ENCODE measurements around the gene MYH7B. TPM values are rescaled to one million over a fixed set of nuclear protein-coding genes. Genes with fewer than 3 reads are reported as not detected.

Gene MYH7B
- total RNA-seq, 4 donors from 2014 or later = 0.19 to 0.56 (median 0.40) TPM

DNA sequence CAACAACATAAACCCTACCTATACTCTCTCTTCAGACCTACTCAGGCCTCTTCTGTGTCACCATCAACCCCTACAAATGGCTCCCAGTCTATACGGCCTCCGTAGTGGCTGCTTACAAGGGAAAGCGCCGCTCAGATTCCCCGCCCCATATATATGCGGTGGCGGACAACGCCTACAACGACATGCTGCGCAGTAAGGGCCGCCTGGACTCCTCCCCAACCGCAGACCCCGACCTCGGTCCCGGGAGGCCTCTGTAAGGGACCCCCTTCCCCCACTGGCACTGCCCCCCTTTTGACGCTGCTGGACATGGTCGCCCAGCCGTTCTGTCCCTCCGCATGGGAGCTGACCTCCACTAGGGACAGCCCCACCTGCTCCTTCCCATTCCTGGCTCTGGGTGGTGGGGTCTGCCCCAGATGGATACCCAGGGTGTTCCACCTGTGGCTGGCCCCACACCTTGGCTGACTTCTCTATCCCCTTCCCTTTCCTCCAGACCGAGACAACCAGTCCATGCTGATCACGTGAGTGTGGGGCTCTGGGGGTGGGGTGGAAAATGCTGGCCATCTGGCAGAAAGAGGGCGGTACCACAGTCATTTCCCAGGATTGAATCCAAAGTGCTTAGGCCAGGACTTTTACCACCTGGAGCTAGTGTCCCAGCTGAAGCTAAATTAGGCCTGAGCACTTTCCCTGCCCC is 25.0 kb downstream of the MYH7B start:
- TF ChIP-seq, protein P1, sequence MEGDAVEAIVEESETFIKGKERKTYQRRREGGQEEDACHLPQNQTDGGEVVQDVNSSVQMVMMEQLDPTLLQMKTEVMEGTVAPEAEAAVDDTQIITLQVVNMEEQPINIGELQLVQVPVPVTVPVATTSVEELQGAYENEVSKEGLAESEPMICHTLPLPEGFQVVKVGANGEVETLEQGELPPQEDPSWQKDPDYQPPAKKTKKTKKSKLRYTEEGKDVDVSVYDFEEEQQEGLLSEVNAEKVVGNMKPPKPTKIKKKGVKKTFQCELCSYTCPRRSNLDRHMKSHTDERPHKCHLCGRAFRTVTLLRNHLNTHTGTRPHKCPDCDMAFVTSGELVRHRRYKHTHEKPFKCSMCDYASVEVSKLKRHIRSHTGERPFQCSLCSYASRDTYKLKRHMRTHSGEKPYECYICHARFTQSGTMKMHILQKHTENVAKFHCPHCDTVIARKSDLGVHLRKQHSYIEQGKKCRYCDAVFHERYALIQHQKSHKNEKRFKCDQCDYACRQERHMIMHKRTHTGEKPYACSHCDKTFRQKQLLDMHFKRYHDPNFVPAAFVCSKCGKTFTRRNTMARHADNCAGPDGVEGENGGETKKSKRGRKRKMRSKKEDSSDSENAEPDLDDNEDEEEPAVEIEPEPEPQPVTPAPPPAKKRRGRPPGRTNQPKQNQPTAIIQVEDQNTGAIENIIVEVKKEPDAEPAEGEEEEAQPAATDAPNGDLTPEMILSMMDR (IDR thresholded peaks at IDR 0.05) = no peak
- DNase-seq (ENCODE audit: low spot score) (no peak), ATAC-seq (ENCODE audit: low FRiP score) (no peak)

DNA sequence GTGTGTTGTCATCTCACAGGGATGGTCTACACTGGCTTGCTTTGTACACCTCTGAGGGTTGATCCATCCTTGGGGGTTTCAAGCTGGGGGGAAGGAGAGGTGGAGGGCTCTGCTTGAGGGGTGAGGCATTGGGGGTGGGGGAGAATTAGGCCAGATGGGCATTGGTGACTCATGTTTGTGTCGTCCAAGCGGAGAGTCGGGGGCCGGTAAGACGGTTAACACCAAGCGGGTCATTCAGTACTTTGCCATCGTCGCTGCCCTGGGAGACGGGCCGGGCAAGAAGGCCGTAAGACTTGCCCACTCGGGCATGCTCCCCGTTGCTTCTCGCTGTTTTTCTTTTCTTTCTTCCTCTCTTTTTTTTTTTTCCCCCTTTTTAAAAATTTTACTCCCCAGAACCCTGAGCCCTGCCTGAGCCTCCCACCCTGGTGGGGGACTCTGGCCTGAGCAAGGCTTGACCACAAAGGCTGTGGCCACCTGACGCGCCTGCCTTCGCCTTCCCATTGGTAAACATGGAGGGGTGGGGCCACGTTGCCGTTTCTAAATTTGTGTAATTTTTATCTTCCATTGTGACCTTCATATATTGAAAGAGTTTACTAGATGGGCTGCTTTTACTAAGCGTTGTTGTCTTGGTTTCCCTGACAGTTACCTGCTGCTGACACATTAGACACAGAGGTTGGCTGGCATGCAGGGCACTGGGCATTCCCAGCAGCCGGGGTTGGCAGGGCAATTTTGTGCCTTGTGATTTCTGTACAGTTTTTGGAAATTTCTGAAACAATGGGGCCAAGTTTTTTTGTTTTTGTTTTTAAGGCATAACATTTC is 26.8 kb downstream of the MYH7B start:
- DNase-seq (ENCODE audit: low spot score) = no peak
- TF ChIP-seq, protein P1 (IDR thresholded peaks at IDR 0.05) = no peak
- no peak for ATAC-seq (ENCODE audit: low FRiP score)

DNA sequence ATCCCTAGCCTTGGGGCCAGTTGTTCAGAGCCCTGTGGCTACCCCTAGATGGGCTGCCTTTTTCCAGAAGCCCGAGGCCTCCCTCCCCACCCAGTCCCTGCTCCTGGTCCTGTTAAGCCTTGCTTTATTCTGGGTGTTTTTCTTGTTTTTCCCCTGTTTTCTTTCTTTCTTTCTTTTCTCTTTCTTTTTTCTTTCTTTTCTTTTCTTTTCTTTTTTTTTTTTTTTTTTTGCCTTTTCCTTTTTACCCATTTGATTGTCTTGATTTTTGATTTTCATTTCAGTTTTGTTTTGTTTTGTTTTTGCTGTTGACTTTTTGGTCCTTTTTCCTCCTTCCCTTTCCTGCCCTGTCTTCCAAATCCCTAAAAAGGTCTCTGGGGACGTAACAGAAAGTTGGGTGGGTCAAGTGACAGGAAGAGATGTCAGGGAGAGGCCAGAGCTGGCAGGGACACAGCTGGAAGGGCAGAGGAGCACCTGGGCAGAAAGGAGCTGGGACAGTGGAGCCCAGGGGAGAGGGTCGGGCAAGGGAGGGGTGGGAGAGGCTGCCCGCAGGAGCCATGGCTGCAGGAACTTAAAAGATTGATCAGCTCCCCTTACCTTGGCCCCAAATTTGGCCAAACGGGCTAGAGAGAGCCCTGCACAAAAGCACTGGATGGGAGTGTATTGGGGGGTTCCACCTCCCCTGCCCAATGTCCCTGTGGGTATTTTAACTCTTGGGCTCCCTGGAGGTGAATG is 27.6 kb downstream of the MYH7B start:
- TF ChIP-seq, protein P1 (IDR thresholded peaks at IDR 0.05) = no peak
- DNase-seq (ENCODE audit: low spot score) = no peak
- no peak for ATAC-seq (ENCODE audit: low FRiP score)

DNA sequence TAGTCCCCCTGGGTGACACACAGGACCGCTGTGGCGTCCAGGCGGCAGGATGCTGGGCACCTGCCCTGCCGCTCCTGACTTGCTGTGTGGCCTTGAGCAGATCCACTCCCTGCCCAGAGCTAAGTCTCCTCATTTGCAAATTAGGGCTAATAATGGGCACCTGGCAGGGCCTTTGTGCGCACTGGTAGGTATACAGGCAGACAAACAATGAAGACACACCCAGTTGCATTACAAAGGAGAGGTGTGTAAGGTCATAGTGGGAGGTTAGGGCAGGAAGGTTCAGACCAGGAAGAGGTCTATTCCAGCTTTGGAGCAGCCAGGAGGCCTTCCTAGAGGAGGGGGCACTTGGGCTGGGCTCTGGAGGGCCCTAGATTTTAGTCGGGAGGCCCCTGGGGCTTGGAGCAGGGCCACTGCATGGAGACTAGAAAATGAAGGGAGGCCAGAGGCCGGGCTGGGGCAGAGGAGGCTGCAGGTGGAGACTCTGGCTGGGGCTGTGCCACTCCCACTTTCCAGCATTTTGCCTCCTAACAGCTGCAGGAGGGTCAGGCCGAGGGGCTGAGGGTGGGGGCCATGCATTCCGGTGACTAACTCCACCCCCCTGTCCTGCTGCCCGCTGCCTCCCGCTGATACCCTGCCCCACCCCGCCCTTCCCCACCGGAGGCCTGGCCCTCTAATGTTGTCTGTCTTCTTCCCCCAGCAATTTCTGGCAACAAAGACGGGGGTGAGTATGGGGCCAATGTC is 28.5 kb downstream of the MYH7B start:
- ATAC-seq (ENCODE audit: low FRiP score) = no peak
- TF ChIP-seq, protein P1 (IDR thresholded peaks at IDR 0.05) = no peak
- no peak for DNase-seq (ENCODE audit: low spot score)

DNA sequence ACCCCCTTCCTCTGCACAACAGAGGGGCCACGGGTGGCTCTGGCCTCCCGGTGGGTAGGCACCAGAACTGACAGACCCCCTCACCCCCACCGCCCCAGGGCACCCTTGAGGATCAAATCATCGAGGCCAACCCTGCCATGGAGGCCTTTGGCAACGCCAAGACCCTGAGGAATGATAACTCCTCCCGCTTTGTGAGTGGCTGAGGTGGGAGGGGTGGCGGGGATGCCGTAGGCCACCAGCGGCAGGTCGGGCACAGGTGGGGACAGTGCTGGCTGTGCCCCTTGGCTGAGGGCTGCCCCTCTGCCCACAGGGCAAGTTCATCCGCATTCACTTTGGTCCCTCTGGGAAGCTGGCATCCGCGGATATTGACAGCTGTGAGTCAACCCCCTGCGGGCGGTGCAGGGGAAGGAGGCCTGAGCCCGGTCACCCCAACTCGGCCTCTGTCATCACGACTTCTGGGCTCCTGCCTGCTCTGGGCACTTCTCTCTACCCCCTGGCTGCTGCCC is 29.1 kb downstream of the MYH7B start:
- DNase-seq (ENCODE audit: low spot score) (no peak), ATAC-seq (ENCODE audit: low FRiP score) (no peak)
- TF ChIP-seq, protein P1 (IDR thresholded peaks at IDR 0.05) = no peak
